IPS-15b (cell line): ENCODE data around the gene DNASE1L3.

Experiments
- H3K27me3 ChIP-seq: one replicate; pipeline ENCODE4 v1.6.1; 2013; ENCODE audit warnings: low read length; ENCODE audit not compliant: control insufficient read depth, insufficient read depth
- H3K36me3 ChIP-seq: one replicate; pipeline ENCODE4 v1.6.1; 2013; ENCODE audit warnings: low read length; ENCODE audit not compliant: control insufficient read depth, insufficient read depth
- H3K4me1 ChIP-seq: one replicate; pipeline ENCODE4 v1.6.1; 2013; ENCODE audit warnings: mild to moderate bottlenecking, low read length; ENCODE audit not compliant: control insufficient read depth, insufficient read depth
- H3K4me3 ChIP-seq: one replicate; pipeline ENCODE4 v1.5.1; 2013; ENCODE audit warnings: low read depth, low read length
- H3K9ac ChIP-seq: one replicate; pipeline ENCODE4 v1.6.1; 2013; ENCODE audit warnings: low read depth, mild to moderate bottlenecking, low read length
- H3K9me3 ChIP-seq: one replicate; pipeline ENCODE4 v1.6.1; 2013; ENCODE audit warnings: mild to moderate bottlenecking, low read length; ENCODE audit not compliant: control insufficient read depth, insufficient read depth

Gene DNASE1L3

GRCh38 chr3:58210761-58211460 is at the start of gene DNASE1L3:
DNASE1L3 (minus strand) TSS chr3:58210972; CDS start chr3:58210906, 66 bp downstream.
- Histone ChIP-seq H3K4me1 (no peaks in the 10 kb centered on the region), H3K4me3 (no peak within 1 kb of the TSS), H3K36me3 (no peaks in the 10 kb centered on the region), H3K27me3 (no peaks in the 10 kb centered on the region), H3K9ac (no peak within 1 kb of the TSS), H3K9me3 (no peaks in the 10 kb centered on the region)

GRCh38 chr3:58260261-58260731 is 49.5 kb upstream of the DNASE1L3 start:
- H3K4me3 ChIP-seq = no peak overlapping the region
- H3K9me3 ChIP-seq = no peaks in the 10 kb centered on the region
- no peak overlapping the region for H3K9ac ChIP-seq
- H3K4me1 ChIP-seq = no peaks in the 10 kb centered on the region
- no peaks in the 10 kb centered on the region for H3K36me3 ChIP-seq
- no peaks in the 10 kb centered on the region for H3K27me3 ChIP-seq

- Histone ChIP-seq H3K4me1 (no peaks in the 10 kb centered on the region), H3K9me3 (no peaks in the 10 kb centered on the region), H3K4me3 (no peak overlapping the region), H3K9ac (no peak overlapping the region), H3K27me3 (no peaks in the 10 kb centered on the region), H3K36me3 (no peaks in the 10 kb centered on the region)
Observed at GRCh38 chr3:58258392-58259055, 47.8 kb upstream of the DNASE1L3 start.

GRCh38 chr3:58256511-58256910 is 45.7 kb upstream of the DNASE1L3 start:
- no peaks in the 10 kb centered on the region for H3K36me3 ChIP-seq
- no peaks in the 10 kb centered on the region for H3K4me1 ChIP-seq
- H3K27me3 ChIP-seq = no peaks in the 10 kb centered on the region
- no peak overlapping the region for H3K4me3 ChIP-seq
- H3K9me3 ChIP-seq = no peaks in the 10 kb centered on the region
- H3K9ac ChIP-seq = no peak overlapping the region

- no peaks in the 10 kb centered on the region for H3K36me3 ChIP-seq
- H3K27me3 ChIP-seq = no peaks in the 10 kb centered on the region
- no peak overlapping the region for H3K4me3 ChIP-seq
- H3K4me1 ChIP-seq = no peaks in the 10 kb centered on the region
- no peaks in the 10 kb centered on the region for H3K9me3 ChIP-seq
- no peak overlapping the region for H3K9ac ChIP-seq
Observed at GRCh38 chr3:58256061-58256460, 45.3 kb upstream of the DNASE1L3 start.

GRCh38 chr3:58254144-58254543 is 43.4 kb upstream of the DNASE1L3 start:
- peaks cover 5% of the 10 kb centered on the region for H3K4me1 ChIP-seq
- no peaks in the 10 kb centered on the region for H3K36me3 ChIP-seq

GRCh38 chr3:58251631-58252035 is 40.9 kb upstream of the DNASE1L3 start:
- Histone ChIP-seq H3K9ac (no peak overlapping the region), H3K4me1 (peaks cover 5% of the 10 kb centered on the region), H3K9me3 (no peaks in the 10 kb centered on the region), H3K36me3 (no peaks in the 10 kb centered on the region), H3K4me3 (no peak overlapping the region), H3K27me3 (no peaks in the 10 kb centered on the region)

More at GRCh38 chr3:58254144-58254543, 43.4 kb upstream of the DNASE1L3 start:
- no peak overlapping the region for H3K4me3 ChIP-seq
- no peak overlapping the region for H3K9ac ChIP-seq
- H3K9me3 ChIP-seq = no peaks in the 10 kb centered on the region
- no peaks in the 10 kb centered on the region for H3K27me3 ChIP-seq

GRCh38 chr3:58250093-58250707 is 39.4 kb upstream of the DNASE1L3 start:
- Histone ChIP-seq H3K4me1 (peaks cover 5% of the 10 kb centered on the region), H3K27me3 (no peaks in the 10 kb centered on the region), H3K4me3 (no peak overlapping the region), H3K9ac (no peak overlapping the region), H3K36me3 (no peaks in the 10 kb centered on the region), H3K9me3 (no peaks in the 10 kb centered on the region)

GRCh38 chr3:58249358-58250092 is 38.8 kb upstream of the DNASE1L3 start:
- Histone ChIP-seq H3K27me3 (no peaks in the 10 kb centered on the region), H3K36me3 (no peaks in the 10 kb centered on the region), H3K4me3 (no peak overlapping the region), H3K9me3 (no peaks in the 10 kb centered on the region), H3K4me1 (peaks cover 5% of the 10 kb centered on the region), H3K9ac (no peak overlapping the region)

GRCh38 chr3:58246148-58247047 is 35.6 kb upstream of the DNASE1L3 start:
- H3K4me3 ChIP-seq = no peak overlapping the region
- H3K36me3 ChIP-seq = no peaks in the 10 kb centered on the region
- H3K9ac ChIP-seq = no peak overlapping the region
- H3K9me3 ChIP-seq = no peaks in the 10 kb centered on the region
- H3K4me1 ChIP-seq = peaks cover 5% of the 10 kb centered on the region
- H3K27me3 ChIP-seq = no peaks in the 10 kb centered on the region
